HCT116 (cell line): ENCODE measurements around the gene COL15A1. TPM values are rescaled to one million over a fixed set of nuclear protein-coding genes. Genes with fewer than 3 reads are reported as not detected.

Source experiments
- ATAC-seq: fragments of 200-7000 bp; cut with Tn5 transposase; 2 replicates; pipeline ENCODE4 v1.9.1; 2020; ENCODE audit warnings: mild to moderate bottlenecking, moderate library complexity
- BruUV-seq: library from RNA; stranded (reverse); fragments of 400-500 nt; replicated peaks from 2 replicates; lab custom pipeline; 2021; lab: Mats Ljungman, UMichigan
- CTCF ChIA-PET: fragments of 300-600 bp; sonication (Branson Sonifier 250); formaldehyde crosslinking; loops from one replicate; lab custom pipeline; 2021; ENCODE audit warnings: antibody characterized with exemption; lab: Charles Lee
- POLR2A ChIA-PET: fragments of 300-600, 350-600 bp; sonication (Branson Sonifier 250); formaldehyde crosslinking; loops from one replicate; lab custom pipeline; 2021; ENCODE audit warnings: antibody characterized with exemption; lab: Charles Lee
- RAD21 ChIA-PET, 2 experiments: fragments of 300-600 bp; sonication (Branson Sonifier 250); formaldehyde crosslinking; loops; one replicate each; lab custom pipeline; 2023; ENCODE audit warnings: low total read pairs in 2 of 2; ENCODE audit not compliant: uncharacterized antibody in 2 of 2, unreplicated experiment in 2 of 2, low non-redundant PET in 1 of 2; lab: Charles Lee
- DNase-seq: peaks from one replicate; pipeline ENCODE4 v3.0.0-alpha.2; 2010; ENCODE audit warnings: low read depth, low spot score
- H2AFZ ChIP-seq: fragments of 200-600 bp; shearing (Covaris generic), sonication (generic); 2 replicates; pipeline ENCODE4 v1.6.1; 2017; ENCODE audit warnings: low read depth, mixed run types, mixed read lengths, antibody characterized with exemption, low read length; ENCODE audit not compliant: poor library complexity, severe bottlenecking
- H3K27ac ChIP-seq: 2 replicates; pipeline ENCODE4 v1.5.1; 2012; ENCODE audit warnings: low read depth, low read length
- H3K27me3 ChIP-seq: fragments of 200-600 bp; sonication (generic); 2 replicates; pipeline ENCODE4 v1.6.1; 2016; ENCODE audit warnings: mixed run types, low read length, mixed read lengths; ENCODE audit not compliant: insufficient read depth
- H3K36me3 ChIP-seq, 2 experiments: fragments of 200-500 bp in 1 of 2; fragments of 200-600 bp in 1 of 2; sonication (Bioruptor generic) in 1 of 2; sonication (generic) in 1 of 2; 2 replicates each; pipeline versions ENCODE4 v1.5.1 to v1.6.1; 2014 to 2016; ENCODE audit warnings: low read length in 2 of 2, inconsistent platforms in 1 of 2, mixed read lengths in 1 of 2, mixed run types in 1 of 2; ENCODE audit not compliant: insufficient read depth in 2 of 2, control insufficient read depth in 1 of 2
- H3K4me1 ChIP-seq, 2 experiments: fragments of 200-600 bp in 1 of 2; sonication (generic) in 1 of 2; 2 replicates each; pipeline versions ENCODE4 v1.5.1 to v1.6.1; 2012 to 2017; ENCODE audit warnings: low read length in 2 of 2, inconsistent platforms in 1 of 2, mild to moderate bottlenecking in 1 of 2, mixed read lengths in 1 of 2, mixed run types in 1 of 2, moderate library complexity in 1 of 2; ENCODE audit not compliant: insufficient read depth in 2 of 2, control insufficient read depth in 1 of 2
- H3K4me2 ChIP-seq: fragments of 200-600 bp; sonication (generic); 2 replicates; pipeline ENCODE4 v1.6.1; 2017; ENCODE audit warnings: mixed run types, low read length, mixed read lengths
- H3K4me3 ChIP-seq, 2 experiments: fragments of 200-600 bp in 1 of 2; sonication (generic) in 1 of 2; replicated peaks in 1 of 2; 2 replicates each; pipeline ENCODE4 v1.5.1; 2011 to 2016; ENCODE audit warnings: low read length in 2 of 2, control low read depth in 1 of 2, low read depth in 1 of 2, mild to moderate bottlenecking in 1 of 2, mixed read lengths in 1 of 2, mixed run types in 1 of 2
- H3K79me2 ChIP-seq: fragments of 200-600 bp; sonication (generic); 2 replicates; pipeline ENCODE4 v1.6.1; 2017; ENCODE audit warnings: mild to moderate bottlenecking, mixed run types, low read length, moderate library complexity, mixed read lengths; ENCODE audit not compliant: insufficient read depth
- H3K9ac ChIP-seq: fragments of 200-600 bp; sonication (generic); 2 replicates; pipeline ENCODE4 v1.6.1; 2016; ENCODE audit warnings: low read length, mixed read lengths
- H3K9me2 ChIP-seq: fragments of 200-600 bp; sonication (generic), shearing (Covaris generic); 2 replicates; pipeline ENCODE4 v1.6.1; 2017; ENCODE audit warnings: mixed run types, mild to moderate bottlenecking, moderate library complexity; ENCODE audit not compliant: insufficient read depth
- H3K9me3 ChIP-seq, 2 experiments: fragments of 200-500 bp in 1 of 2; fragments of 200-600 bp in 1 of 2; sonication (Bioruptor generic) in 1 of 2; sonication (generic) in 1 of 2; 2 replicates each; pipeline ENCODE4 v1.6.1; 2014 to 2017; ENCODE audit warnings: low read length in 2 of 2, mixed read lengths in 2 of 2, inconsistent platforms in 1 of 2, low read depth in 1 of 2, mild to moderate bottlenecking in 1 of 2, mixed run types in 1 of 2, moderate library complexity in 1 of 2; ENCODE audit not compliant: control insufficient read depth in 1 of 2, insufficient read depth in 1 of 2
- H4K20me1 ChIP-seq: fragments of 200-600 bp; sonication (generic), shearing (Covaris generic); 2 replicates; pipeline ENCODE4 v1.6.1; 2017; ENCODE audit warnings: mixed run types, mild to moderate bottlenecking, moderate library complexity; ENCODE audit not compliant: insufficient read depth
- EZH2 ChIP-seq: fragments of 200-600 bp; sonication (generic); IDR thresholded peaks from 2 replicates; pipeline ENCODE4 v1.6.1; 2017; ENCODE audit warnings: antibody characterized with exemption, mixed run types
- SRF ChIP-seq: IDR thresholded peaks from 2 replicates; pipeline ENCODE4 v1.6.1; 2012; ENCODE audit warnings: low read depth
- TCF7L2 ChIP-seq: IDR thresholded peaks from 2 replicates; pipeline ENCODE4 v1.7.0; 2011; ENCODE audit warnings: borderline replicate concordance, inconsistent platforms; ENCODE audit not compliant: insufficient read depth, insufficient read length; ENCODE audit errors: extremely low read depth
- ZFX ChIP-seq: fragments of 450-650 bp; IDR thresholded peaks from 2 replicates; pipeline ENCODE4 v1.6.1; 2017
- intact Hi-C: fragments of 100-400 bp; cut with micrococcal nuclease; formaldehyde crosslinking; loops from 2 replicates; pipeline ENCODE4 v1.10.0; 2022
- total RNA-seq: library from RNA; stranded (reverse); gene quantifications from one replicate; pipeline ENCODE4 v1.2.1, GENCODE V29; 2021; ENCODE audit not compliant: unreplicated experiment
- TF ChIP-seq, protein P1 (sequence below): IDR thresholded peaks from 2 replicates; pipeline ENCODE4 v1.6.1; 2012

COL15A1 gene
- total RNA-seq, 1 experiment from 2014 or later, result 0.15 TPM

DNA sequence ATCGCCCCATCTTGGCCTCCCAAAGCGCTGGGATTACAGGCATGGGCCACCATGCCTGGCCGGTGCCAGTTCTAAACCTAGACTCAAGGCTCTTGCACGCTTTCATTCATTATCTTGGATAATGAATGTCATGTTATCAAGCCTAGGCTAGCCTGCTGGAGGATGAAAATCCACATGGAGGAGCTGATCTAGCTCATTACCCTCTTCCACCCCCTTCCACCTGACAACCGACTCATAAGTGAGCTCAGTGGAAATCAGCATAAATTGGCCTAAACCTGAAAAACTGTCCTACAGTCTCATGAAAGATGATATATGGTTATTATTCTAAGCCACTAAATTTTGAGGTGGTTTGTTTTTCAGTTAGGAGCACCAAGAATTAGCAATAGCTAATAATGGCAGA, 157.6 kb downstream of the COL15A1 start:
- no peak overlapping the region for H2AFZ ChIP-seq
- ATAC-seq (no peak), DNase-seq (no peak)
- ChIA-PET RAD21 (no interaction called here), CTCF (interaction anchor here (0.6 kb wide), 1 partner anchor 30 kb away, joined by 3 read pairs; no protein-coding TSS in a partner anchor), POLR2A (no interaction called here)
- no peak for TF ChIP-seq SRF
- TF ChIP-seq TCF7L2, result no peak
- TF ChIP-seq ZFX, result no peak
- TF ChIP-seq EZH2, result no peak
- TF ChIP-seq, protein P1, sequence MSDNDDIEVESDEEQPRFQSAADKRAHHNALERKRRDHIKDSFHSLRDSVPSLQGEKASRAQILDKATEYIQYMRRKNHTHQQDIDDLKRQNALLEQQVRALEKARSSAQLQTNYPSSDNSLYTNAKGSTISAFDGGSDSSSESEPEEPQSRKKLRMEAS, result no peak
- H4K20me1 ChIP-seq, result no peaks in the 10 kb centered on the region
- intact Hi-C loops, result no loop called here
- H3K27ac ChIP-seq, result no peak overlapping the region
- no peaks in the 10 kb centered on the region for H3K9me2 ChIP-seq
- H3K4me1 ChIP-seq, result peaks cover 0 to 16% of the 10 kb centered on the region in 2 experiments; a peak in 3 of 4 replicates
- no peak overlapping the region for H3K9ac ChIP-seq
- H3K4me2 ChIP-seq, result no peak overlapping the region
- no TSS peak for BruUV-seq
- no peaks in the 10 kb centered on the region for H3K36me3 ChIP-seq
- no peak overlapping the region for H3K4me3 ChIP-seq
- no peaks in the 10 kb centered on the region for H3K9me3 ChIP-seq
- H3K27me3 ChIP-seq, result no peaks in the 10 kb centered on the region
- H3K79me2 ChIP-seq, result no peaks in the 10 kb centered on the region

DNA sequence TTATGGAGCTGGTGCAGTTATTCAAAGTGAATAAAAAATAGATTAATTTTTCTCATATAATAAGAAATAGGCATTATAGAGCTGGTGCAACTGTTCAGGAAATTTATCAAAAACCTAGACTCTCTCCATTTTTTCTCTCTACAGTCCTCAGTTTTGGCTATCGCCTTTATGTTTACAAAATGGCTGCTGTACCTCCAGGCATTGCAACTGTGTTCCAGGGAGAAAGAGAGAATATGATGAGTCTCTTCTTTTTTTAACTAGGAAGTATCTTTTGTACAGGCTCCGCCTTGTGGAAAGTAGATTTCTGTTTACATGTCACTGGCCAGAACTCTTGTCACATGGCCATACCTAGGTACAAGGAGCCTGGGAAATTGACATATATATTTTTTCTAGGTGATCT, 158.1 kb downstream of the COL15A1 start:
- TF ChIP-seq TCF7L2, result no peak
- TF ChIP-seq, protein P1, result no peak
- intact Hi-C loops, result no loop called here

More for the DNA sequence above, 158.1 kb downstream of the COL15A1 start:
- no peaks in the 10 kb centered on the region for H4K20me1 ChIP-seq
- no peaks in the 10 kb centered on the region for H3K79me2 ChIP-seq
- CTCF ChIA-PET, result interaction anchor here (0.6 kb wide), 1 partner anchor 31 kb away, joined by 3 read pairs; no protein-coding TSS in a partner anchor
- ATAC-seq (no peak), DNase-seq (no peak)
- no peaks in the 10 kb centered on the region for H3K9me2 ChIP-seq
- RAD21 ChIA-PET, result no interaction called here
- H3K4me1 ChIP-seq, result peaks cover 0 to 18% of the 10 kb centered on the region in 2 experiments; a peak in 3 of 4 replicates
- H3K4me2 ChIP-seq, result no peak overlapping the region
- H2AFZ ChIP-seq, result peak overlapping the region; percentile 3
- H3K36me3 ChIP-seq, result no peaks in the 10 kb centered on the region
- H3K9me3 ChIP-seq, result no peaks in the 10 kb centered on the region
- H3K27me3 ChIP-seq, result no peaks in the 10 kb centered on the region
- no peak overlapping the region for H3K9ac ChIP-seq
- no TSS peak for BruUV-seq
- POLR2A ChIA-PET, result interaction anchor here (1.4 kb wide), 1 partner anchor 10 kb away, joined by 3 read pairs; no protein-coding TSS in a partner anchor
- no peak overlapping the region for H3K27ac ChIP-seq
- H3K4me3 ChIP-seq, result no peak overlapping the region
